Activated naive CD4-positive, alpha-beta T cell (primary cell): ENCODE results near the gene PWP1.

Experiments
- DNase-seq, 4 experiments: peaks; one replicate each; lab custom pipeline; 2025; lab: John Stamatoyannopoulos, UW

Gene PWP1

GRCh38 chr12:107685360-107686248 lies at the start of gene PWP1:
Gene PWP1, plus strand, starts transcription at chr12:107685799. Its CDS starts 101 bp downstream, at chr12:107685900.
- peak; percentile 88 to 91 (median 90) for DNase-seq

DNA sequence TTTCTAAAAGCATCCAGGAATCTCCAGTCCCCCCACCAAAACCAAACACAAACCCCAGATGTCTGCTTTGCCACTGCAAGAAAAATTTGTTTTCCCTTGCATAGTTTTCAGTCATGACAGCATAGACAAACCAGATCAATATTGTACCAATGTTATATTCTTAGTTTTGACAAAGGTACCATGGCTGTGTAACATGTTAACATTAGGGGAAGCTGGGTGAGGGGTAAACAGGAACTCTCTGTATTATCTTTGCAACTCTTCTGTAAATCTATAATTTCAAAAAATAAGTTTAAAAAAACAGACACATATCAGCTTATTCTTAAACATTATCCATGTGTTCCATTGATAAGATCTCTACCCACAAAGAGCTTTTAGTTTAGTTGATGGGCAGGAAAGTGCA lies 44.4 kb upstream of the PWP1 start:
- no peak for DNase-seq

GRCh38 chr12:107642240-107642639 lies 43.4 kb upstream of the PWP1 start:
- no peak for DNase-seq

DNA sequence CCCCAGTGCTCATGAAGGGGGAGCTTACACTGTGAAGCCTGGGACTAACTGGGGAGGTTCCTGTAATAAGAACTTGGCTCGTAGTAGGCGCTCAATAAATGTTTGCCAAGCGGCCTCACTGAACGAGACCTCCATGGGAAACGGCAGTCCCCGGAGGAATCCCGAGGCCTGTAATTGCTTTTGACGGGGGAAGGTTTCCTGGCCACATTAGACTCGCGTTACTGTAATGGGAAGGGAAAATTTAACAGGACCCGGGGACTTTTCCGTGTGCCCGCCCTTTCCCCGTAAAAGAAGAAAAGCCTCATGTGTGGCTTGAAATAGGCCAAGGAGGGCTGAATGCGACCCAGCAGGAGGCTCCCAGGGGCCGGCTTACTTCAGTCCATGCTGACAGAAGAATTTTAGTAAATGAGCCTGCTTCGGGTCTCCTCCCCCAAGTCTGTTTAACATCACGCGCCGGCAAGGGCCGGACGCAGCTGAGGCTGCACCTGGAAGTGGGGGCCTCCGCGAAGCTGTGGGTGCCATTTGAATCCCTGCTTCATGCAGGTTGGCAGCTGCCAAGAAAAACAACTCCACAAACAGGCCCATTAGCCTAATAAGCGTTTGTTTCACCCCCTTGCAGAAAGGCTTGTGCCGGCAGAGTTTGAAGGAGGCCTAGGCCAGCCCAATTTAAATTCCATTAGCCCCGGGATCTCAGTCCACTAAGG lies 39.8 kb upstream of the PWP1 start:
- DNase-seq: no peak

DNA sequence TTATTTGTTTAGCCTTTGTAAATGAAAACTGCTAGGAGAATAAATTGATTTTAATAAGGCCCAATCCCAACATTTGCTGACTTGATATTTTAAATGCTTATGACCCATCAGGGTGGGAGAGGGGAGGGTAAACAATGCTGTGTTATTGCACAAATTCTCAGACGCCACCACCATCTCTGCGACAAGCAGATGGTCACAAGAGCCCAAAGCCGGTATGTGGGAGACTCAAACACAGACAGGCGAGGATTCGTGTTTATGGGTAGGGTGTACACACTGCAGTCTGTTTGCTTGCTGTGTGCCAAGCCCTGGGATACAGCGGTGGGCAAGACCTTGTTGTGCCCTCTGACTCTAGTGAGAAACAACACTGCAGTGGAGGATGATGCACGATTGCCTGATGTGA lies 39.2 kb upstream of the PWP1 start:
- DNase-seq: no peak

DNA sequence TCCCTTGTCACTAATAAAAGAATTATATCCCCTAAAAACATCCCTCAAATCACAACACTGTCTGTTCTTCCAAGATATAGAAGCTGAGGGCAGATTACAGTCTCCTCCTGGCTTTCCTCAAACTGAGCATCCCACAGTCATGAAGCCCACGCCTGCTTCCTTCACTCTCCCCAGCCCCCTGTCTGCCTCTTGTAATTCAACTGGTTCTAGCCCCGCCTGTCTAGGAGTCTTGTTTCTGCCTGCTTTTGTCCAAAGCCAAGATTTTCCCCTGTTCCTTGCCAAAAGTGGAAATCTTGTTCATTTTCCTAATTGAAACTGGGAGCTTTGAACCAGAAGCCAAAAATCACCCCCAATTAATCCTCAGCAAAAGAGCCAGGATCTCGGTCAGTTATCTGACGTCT lies 35.9 kb upstream of the PWP1 start:
- no peak for DNase-seq

GRCh38 chr12:107650977-107651376 lies 34.6 kb upstream of the PWP1 start:
- DNase-seq: no peak

DNA sequence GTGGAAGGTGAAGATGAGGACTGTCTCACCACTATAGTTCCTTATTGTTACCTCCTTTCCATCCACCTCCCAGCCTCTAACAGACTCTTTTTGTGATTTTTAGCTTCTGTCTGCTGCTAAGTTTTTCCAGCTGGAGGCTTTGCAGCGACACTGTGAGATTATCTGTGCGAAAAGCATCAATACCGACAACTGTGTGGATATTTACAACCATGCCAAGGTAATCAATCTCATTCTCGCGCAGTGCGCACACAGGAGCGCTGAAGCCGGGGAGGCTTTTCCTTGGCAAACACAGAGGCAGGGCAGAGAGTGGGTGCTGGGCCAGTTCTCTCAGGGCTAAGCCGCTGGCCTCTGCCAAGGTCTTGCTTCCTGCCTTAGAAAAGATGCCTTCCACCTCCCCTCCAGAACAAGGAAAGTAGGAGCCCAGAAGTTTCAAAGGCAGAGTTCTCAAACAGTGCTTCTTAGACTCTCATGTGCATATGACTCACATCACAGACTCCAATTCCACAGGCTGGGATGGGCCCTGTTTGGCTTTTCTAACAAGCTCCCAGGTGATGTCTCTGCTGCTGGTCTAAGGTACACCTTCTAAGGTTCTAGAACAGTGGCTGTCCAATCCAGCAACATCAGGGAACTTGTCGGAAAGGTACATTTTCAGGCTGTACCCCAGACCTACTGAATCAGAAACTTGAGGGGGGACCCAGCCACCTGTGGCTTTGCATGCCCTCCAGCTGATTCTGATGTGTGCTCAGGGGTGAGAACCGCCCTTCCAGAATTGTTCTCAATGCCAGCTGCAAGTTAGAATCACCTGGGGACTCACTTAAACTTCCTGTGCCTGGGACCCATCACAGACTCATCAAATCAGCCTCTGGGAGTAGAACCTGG lies 33.8 kb upstream of the PWP1 start:
- no peak for DNase-seq

DNA sequence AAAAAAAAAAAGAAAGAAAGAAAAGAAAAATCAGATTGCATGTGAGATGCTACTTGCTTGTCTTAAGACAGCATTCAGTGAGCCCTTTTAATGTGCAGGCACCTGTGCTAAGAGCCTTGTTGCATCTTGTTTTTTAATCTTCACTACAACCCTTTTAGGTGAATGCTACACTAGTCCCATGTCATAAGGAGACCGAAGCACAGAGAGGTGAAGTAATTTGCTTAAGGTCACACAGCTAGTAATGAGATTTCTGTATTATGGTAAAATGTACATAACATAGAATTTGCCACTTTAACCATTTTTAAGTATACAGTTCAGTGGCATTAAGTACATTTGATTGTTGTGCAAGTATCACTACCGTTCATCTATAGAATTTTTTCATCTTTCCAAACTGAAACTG lies 32.1 kb upstream of the PWP1 start:
- DNase-seq: no peak

DNA sequence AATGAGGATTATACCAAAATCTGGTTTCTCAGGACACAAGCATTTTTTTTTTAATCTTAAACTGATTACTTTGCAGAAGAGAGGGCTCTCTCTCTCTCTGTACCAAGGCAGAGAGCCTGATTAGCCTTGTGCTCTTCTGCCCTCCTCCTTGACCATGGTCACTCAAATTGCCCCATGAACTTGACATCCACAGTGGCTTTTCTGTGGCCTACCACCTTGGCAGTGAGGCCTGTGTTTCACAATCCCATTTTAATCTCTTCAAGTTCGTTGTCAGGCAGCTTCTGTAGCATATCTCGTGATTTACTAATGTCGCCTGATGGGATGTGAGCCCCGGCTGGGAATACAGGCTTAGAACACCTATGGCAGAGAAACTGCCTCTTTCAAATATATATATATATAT lies 30.7 kb upstream of the PWP1 start:
- no peak for DNase-seq

- DNase-seq: no peak
These were observed 30.1 kb upstream of the PWP1 start for GRCh38 chr12:107655281-107656065.

DNA sequence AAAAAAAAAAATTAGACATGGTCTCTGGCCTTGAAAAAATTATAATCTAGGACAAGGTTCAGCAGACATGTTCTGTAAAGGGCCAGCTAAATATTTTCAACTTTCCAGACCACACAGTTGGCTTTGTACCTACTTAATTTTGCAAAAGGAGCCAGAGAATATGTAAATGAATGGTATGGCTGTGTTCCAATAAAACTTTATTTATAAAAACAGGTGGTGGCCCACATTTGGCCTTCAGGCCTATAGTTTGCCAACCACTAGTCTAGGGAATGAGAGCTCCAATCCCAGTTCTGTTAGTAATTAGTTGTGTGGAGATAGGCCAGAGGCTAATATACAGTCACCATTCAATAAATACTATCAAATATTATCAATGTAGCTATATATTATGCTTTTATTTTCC lies 29.3 kb upstream of the PWP1 start:
- DNase-seq: no peak

DNA sequence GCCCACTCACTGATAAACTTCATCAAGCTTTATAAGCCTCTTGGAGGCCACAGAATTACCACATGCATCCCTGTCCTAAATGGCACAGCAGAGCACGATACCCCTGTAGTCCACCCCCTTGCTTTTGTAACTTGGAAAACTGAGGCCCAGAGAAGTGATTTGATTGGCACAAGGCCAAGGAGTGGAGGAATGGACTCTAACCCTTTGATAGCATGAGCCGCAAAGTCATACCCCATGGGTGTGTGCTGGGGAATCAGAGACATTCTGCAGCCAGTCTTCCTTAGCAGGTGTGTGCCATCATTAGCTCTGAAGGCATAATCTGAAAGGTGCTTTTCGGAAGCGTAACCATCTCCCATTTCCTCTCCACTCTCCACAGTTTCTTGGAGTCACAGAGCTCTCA lies 28.5 kb upstream of the PWP1 start:
- no peak for DNase-seq

- no peak for DNase-seq
These were observed 28.0 kb upstream of the PWP1 start for GRCh38 chr12:107657621-107658020.

- DNase-seq: no peak
These were observed 25.4 kb upstream of the PWP1 start for GRCh38 chr12:107660235-107660634.

GRCh38 chr12:107660861-107661415 lies 24.7 kb upstream of the PWP1 start:
- no peak for DNase-seq

GRCh38 chr12:107661830-107662229 lies 23.8 kb upstream of the PWP1 start:
- no peak for DNase-seq

DNA sequence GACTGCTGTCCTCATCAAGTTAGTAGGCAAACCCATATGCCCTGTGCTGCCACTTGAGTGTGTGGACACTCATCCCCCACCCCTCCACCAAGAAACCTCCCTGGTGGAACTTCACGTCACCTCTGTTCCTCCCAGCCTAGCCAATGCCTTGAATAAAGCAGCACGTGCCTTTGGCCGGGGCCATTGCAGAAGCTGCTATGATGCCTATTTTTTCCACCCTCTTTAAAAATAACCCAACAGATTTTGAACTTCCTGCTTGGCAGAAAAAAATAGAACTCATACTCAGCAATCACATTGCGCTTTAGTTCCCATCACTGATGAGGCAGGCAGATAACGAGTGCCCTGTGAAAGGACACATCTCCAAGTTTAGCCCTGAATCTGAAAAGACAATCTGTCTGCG lies 23.1 kb upstream of the PWP1 start:
- DNase-seq: no peak

- DNase-seq: no peak
These were observed 22.3 kb upstream of the PWP1 start for GRCh38 chr12:107663277-107663676.

- no peak for DNase-seq
These were observed 19.6 kb upstream of the PWP1 start for GRCh38 chr12:107666009-107666408.

DNA sequence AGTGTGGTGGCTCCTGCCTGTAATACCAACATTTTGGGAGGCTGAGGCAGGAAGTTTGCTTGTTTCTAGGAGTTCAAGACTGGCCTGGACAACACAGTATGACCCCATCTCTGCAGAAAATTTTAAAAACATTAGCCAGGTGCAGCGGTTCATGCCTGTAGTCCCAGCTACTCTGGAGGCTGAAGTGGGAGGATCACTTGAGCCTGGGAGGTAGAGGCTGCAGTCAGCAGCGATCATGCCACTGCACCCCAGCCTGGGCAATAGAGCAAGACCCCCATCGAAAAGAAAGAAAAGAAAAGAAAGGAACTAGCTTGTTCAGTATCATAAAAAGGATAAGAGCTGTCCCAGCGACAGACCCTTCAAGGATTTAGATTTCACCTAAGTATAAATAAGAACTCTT lies 18.1 kb upstream of the PWP1 start:
- no peak for DNase-seq
